Skeletal muscle satellite cell (primary cell): ENCODE measurements around the gene PTPN7.

Experiments
- H3K27me3 ChIP-seq: 2 replicates; pipeline ENCODE4 v1.7.0; 2013; ENCODE audit warnings: low read length; ENCODE audit not compliant: control insufficient read depth, insufficient read depth
- H3K36me3 ChIP-seq: 2 replicates; pipeline ENCODE4 v1.7.0; 2013; ENCODE audit warnings: mild to moderate bottlenecking, control low read depth, low read length; ENCODE audit not compliant: insufficient read depth
- H3K4me1 ChIP-seq: 2 replicates; pipeline ENCODE4 v1.7.0; 2013; ENCODE audit warnings: low read length; ENCODE audit not compliant: control insufficient read depth, insufficient read depth
- H3K4me2 ChIP-seq: 2 replicates; pipeline ENCODE4 v1.7.0; 2013; ENCODE audit warnings: mild to moderate bottlenecking, low read length
- H3K4me3 ChIP-seq: 2 replicates; pipeline ENCODE4 v1.7.0; 2013; ENCODE audit warnings: low read length
- H3K9ac ChIP-seq: 2 replicates; pipeline ENCODE4 v1.7.0; 2013; ENCODE audit warnings: mild to moderate bottlenecking, low read depth, low read length, moderate library complexity
- H3K9me3 ChIP-seq: replicated peaks from 2 replicates; pipeline ENCODE4 v1.7.0; 2013; ENCODE audit warnings: mild to moderate bottlenecking, control low read depth, low read length

PTPN7 gene

DNA sequence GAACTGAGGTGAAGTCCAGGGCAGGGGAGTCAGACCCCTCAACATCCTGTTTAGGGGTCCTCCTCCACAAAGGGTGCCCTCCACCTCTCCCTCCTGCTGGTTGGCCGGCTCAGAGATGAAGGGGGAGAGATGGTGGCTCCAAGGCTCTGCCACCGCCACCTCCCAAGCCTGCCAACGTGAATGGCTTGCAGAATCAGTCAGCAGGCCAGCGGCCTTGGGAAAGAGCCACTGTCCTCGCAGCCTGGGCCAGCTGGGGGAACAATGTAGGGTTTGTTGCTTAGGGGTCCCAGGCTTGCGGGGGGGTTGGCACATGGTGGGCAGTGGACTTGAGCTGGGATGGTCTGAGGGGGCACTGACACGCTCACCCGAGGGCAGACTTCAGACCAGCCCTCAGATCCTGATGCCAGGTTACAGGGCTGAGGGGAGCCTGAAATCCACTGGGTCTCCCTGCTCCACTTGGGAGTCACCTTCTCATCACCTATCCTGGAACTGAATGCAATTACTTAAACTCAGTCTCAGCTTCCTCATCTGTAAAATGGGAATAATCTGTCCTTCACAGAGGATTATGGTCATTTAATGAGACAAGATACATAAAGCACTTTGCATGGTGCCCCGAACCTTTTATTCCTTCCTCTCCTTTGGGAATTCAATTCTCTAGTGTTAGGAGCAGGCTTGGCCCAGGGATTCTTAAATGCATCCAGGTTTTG is 29.4 kb downstream of the PTPN7 start:
- H3K9me3 ChIP-seq = no peaks in the 10 kb centered on the region

DNA sequence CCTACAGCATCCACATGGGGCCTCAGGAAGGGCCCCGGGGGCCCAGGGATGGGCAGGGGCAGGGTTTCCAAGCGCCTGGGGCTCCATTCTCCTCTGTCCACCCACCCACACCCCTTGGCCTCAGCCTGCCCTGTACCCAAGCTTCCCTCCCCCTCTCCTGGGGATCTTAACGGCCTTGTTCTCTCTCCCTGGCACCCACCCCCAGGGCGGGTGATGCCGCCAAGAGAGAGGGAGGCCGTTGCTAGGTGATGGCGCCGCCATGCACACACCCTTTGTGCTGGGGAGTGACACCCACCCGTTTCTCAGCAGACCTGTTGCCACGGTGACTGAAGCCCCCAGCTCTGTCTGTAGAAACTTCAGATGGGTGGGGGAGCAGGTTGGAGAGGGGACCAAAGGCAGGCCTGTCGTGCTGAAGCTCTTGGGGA is 30.1 kb downstream of the PTPN7 start:
- H3K4me3 ChIP-seq = no peak overlapping the region
- H3K27me3 ChIP-seq = peaks cover 4% of the 10 kb centered on the region
- H3K9ac ChIP-seq = no peak overlapping the region

More for the DNA sequence above, 29.4 kb downstream of the PTPN7 start:
- Histone ChIP-seq H3K9ac (no peak overlapping the region), H3K27me3 (peaks cover 4% of the 10 kb centered on the region), H3K4me3 (no peak overlapping the region), H3K4me2 (no peak overlapping the region), H3K4me1 (peaks cover 11% of the 10 kb centered on the region), H3K36me3 (peaks cover 41% of the 10 kb centered on the region)

DNA sequence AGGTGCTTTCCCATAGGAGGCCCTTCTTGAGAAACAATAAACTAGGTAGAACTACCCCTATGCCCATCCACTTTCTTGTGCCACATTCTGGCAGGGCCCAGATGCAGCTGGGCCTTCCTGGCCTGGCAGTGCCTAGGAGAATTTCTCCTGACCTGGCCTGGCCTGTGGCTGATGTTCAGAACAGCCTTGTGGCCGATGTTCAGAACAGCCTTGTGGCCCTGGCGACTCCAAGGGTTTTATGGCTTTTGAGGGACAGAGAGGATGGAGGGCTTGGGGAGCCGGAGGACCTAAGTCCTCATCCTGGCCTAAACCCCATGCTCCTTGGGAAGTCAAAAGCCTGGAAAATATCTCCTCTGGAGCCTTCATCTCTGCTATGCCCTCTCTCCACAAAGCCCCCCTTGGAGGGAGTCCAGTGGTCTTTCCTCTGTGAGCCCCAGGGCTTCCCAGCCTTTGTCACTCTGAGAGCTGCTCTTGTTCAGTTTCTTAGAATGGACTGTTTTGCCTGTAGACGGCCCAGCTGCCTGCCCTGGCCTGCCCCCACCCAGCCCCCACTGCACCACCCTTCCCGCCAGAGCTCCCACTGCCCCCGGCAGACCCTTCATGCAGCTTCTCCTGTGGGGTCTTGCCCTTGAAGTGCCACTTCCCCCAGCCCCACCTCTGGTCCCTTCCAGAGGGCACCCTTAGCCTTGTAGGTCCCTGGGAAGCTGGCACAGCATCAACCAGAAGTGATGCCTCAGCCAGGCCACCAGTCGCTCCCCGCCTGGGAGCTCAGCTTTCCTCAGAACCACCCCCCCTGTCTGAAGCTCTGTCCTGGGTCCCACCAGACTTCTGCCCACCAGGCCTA is 30.7 kb downstream of the PTPN7 start:
- Histone ChIP-seq H3K9me3 (no peaks in the 10 kb centered on the region), H3K27me3 (peaks cover 8% of the 10 kb centered on the region), H3K9ac (no peak overlapping the region), H3K4me1 (peaks cover 11% of the 10 kb centered on the region), H3K36me3 (peaks cover 28% of the 10 kb centered on the region), H3K4me3 (no peak overlapping the region), H3K4me2 (no peak overlapping the region)

More for the DNA sequence above, 30.1 kb downstream of the PTPN7 start:
- Histone ChIP-seq H3K4me2 (no peak overlapping the region), H3K9me3 (no peaks in the 10 kb centered on the region), H3K4me1 (peaks cover 11% of the 10 kb centered on the region), H3K36me3 (peaks cover 35% of the 10 kb centered on the region)

DNA sequence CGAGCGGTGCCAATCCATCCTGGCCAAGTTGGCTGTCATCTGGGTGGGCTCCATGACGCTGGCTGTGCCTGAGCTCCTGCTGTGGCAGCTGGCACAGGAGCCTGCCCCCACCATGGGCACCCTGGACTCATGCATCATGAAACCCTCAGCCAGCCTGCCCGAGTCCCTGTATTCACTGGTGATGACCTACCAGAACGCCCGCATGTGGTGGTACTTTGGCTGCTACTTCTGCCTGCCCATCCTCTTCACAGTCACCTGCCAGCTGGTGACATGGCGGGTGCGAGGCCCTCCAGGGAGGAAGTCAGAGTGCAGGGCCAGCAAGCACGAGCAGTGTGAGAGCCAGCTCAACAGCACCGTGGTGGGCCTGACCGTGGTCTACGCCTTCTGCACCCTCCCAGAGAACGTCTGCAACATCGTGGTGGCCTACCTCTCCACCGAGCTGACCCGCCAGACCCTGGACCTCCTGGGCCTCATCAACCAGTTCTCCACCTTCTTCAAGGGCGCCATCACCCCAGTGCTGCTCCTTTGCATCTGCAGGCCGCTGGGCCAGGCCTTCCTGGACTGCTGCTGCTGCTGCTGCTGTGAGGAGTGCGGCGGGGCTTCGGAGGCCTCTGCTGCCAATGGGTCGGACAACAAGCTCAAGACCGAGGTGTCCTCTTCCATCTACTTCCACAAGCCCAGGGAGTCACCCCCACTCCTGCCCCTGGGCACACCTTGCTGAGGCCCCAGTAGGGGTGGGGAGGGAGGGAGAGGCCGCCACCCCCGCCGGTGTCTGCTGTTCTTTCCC is 32.4 kb downstream of the PTPN7 start:
- Histone ChIP-seq H3K4me2 (no peak overlapping the region), H3K36me3 (peaks cover 13% of the 10 kb centered on the region), H3K9me3 (no peaks in the 10 kb centered on the region), H3K4me1 (peaks cover 11% of the 10 kb centered on the region), H3K4me3 (no peak overlapping the region), H3K27me3 (peaks cover 23% of the 10 kb centered on the region), H3K9ac (no peak overlapping the region)

DNA sequence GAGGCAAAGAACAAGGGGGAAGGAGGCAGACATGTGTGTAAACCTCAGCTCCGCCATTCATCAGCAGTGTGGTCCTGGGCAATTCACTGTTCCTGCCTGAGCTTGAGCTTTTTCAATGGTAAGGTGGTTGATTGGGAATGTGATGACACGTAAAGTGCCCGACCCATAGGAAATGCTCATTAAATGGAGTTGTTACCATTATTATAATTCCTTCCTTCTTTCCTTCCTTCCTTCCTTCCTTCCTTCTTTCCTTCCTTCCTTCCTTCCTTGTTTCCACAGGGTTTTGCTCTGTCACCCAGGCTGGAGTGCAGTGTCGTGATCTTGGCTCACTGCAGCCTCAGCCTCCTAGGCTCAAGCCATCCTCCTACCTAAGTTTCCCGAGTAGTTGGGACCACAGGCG is 33.3 kb downstream of the PTPN7 start:
- Histone ChIP-seq H3K9me3 (no peaks in the 10 kb centered on the region), H3K4me2 (no peak overlapping the region), H3K36me3 (peaks cover 4% of the 10 kb centered on the region), H3K27me3 (peaks cover 23% of the 10 kb centered on the region), H3K4me1 (peaks cover 11% of the 10 kb centered on the region), H3K4me3 (no peak overlapping the region), H3K9ac (no peak overlapping the region)

DNA sequence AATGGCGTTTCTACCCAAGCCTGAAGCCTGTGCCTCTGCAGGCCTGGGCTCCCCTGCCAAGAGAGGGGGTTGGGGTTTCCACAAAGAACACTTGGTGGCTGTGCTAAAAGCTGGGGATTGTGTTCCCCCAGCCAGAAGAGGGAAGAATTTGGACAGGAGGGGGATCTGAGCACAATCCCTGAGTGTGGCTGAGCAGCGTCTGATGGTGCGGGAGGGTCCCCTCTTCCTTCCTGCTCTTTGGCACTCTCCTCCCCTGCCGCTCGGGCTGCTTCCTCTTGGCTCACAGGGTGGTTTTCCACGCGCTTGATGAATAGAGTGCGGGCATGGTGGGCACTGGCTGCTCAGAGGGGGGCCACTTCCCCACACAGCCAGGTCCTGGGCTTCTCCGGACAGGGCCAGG is 34.0 kb downstream of the PTPN7 start:
- H3K4me1 ChIP-seq = peaks cover 11% of the 10 kb centered on the region
- H3K9me3 ChIP-seq = no peaks in the 10 kb centered on the region
- H3K36me3 ChIP-seq = no peaks in the 10 kb centered on the region
- H3K4me3 ChIP-seq = no peak overlapping the region
- H3K27me3 ChIP-seq = peaks cover 26% of the 10 kb centered on the region
- no peak overlapping the region for H3K9ac ChIP-seq
- no peak overlapping the region for H3K4me2 ChIP-seq

DNA sequence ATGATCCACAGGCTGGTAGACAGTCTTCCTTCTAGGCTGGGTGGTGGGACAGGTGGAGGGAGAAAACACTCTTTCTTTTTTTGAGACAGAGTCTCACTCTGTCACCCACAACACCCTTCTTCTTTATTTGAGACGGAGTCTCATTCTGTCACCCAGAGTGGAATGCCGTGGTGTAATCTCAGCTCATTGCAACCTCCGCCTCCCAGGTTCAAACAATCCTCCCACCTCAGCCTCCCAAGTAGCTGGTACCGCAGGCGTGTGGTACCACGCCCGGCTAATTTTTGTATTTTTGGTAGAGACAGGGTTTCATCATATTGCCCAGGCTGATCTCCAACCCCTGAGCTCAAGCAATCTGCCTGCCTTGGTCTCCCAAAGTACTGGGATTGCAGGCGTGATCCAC is 34.8 kb downstream of the PTPN7 start:
- H3K27me3 ChIP-seq = peaks cover 26% of the 10 kb centered on the region
- no peak overlapping the region for H3K9ac ChIP-seq
- H3K36me3 ChIP-seq = no peaks in the 10 kb centered on the region
- no peaks in the 10 kb centered on the region for H3K9me3 ChIP-seq
- H3K4me2 ChIP-seq = no peak overlapping the region
- H3K4me3 ChIP-seq = no peak overlapping the region
- peaks cover 7% of the 10 kb centered on the region for H3K4me1 ChIP-seq

DNA sequence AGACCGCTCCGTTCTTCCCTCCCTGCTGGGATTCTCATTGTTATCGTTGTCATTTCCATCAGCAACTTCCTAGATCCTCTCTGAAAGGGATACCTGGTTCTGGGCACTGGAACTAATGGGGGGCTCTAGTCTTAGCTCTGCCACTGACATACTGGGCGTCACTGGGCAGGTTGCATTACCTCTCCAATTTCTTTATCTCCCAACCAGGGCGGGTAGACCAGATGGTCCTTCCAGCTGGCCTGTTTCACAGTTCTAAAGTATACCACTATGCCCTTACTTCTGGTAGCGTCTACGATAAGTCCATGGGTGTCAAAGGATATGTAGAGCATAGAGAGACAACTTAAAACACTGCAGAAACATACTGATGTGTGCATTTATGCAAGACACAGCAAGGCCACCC is 36.3 kb downstream of the PTPN7 start:
- Histone ChIP-seq H3K4me3 (no peak overlapping the region), H3K27me3 (peaks cover 26% of the 10 kb centered on the region), H3K4me2 (no peak overlapping the region), H3K4me1 (no peaks in the 10 kb centered on the region), H3K36me3 (no peaks in the 10 kb centered on the region), H3K9ac (no peak overlapping the region), H3K9me3 (no peaks in the 10 kb centered on the region)

DNA sequence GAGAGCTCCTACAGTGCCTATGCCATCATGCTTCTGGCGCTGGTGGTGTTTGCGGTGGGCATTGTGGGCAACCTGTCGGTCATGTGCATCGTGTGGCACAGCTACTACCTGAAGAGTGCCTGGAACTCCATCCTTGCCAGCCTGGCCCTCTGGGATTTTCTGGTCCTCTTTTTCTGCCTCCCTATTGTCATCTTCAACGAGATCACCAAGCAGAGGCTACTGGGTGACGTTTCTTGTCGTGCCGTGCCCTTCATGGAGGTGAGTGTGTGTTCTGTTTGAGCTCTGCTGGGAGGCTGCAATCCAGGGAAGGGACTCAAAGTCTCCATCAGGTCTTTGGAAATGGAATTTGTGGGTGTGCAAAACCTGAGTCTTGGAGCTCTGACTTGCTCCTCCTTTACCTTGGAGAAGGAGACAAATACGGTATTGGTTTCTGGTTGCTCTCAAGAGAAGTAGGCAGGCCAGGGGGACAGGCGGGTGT is 37.0 kb downstream of the PTPN7 start:
- H3K4me1 ChIP-seq = no peaks in the 10 kb centered on the region

DNA sequence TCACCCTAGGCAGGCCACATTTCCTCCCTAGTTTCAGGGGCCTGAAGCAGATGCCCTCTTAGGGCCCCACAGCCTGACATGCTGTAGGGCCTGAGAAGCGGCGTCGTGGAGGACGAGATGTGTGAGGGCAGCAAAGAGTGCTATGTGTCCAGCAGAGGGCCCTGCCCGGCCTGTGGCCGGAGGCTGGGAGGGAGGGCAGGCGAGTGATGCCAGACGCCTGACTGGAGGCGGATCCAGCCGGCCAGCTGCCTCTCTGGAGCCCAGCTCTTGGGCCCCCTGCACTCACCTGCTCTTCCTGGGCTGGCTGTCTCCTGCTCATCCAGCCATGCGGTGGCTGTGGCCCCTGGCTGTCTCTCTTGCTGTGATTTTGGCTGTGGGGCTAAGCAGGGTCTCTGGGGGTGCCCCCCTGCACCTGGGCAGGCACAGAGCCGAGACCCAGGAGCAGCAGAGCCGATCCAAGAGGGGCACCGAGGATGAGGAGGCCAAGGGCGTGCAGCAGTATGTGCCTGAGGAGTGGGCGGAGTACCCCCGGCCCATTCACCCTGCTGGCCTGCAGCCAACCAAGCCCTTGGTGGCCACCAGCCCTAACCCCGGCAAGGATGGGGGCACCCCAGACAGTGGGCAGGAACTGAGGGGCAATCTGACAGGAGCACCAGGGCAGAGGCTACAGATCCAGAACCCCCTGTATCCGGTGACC is 37.6 kb downstream of the PTPN7 start, which contains the start of gene GPR37L1:
TSS of gene GPR37L1 (plus strand) at position 279 of the 697 bp plus-strand sequence. CDS start at position 326, 47 bp downstream.
- Histone ChIP-seq H3K27me3 (peaks cover 26% of the 10 kb centered on the region), H3K4me3 (no peak within 1 kb of the TSS), H3K4me1 (no peaks in the 10 kb centered on the region), H3K9me3 (no peaks in the 10 kb centered on the region), H3K9ac (no peak within 1 kb of the TSS), H3K4me2 (no peak within 1 kb of the TSS), H3K36me3 (no peaks in the 10 kb centered on the region)

More for the DNA sequence above, 37.0 kb downstream of the PTPN7 start:
- Histone ChIP-seq H3K9ac (no peak overlapping the region), H3K4me2 (no peak overlapping the region), H3K36me3 (no peaks in the 10 kb centered on the region), H3K4me3 (no peak overlapping the region), H3K27me3 (peaks cover 26% of the 10 kb centered on the region), H3K9me3 (no peaks in the 10 kb centered on the region)
